Measurements from ENCODE around the gene ME1. TPM values are rescaled to one million over a fixed set of nuclear protein-coding genes. Genes with fewer than 3 reads are reported as not detected.
A peak's percentile ranks its signal among the peaks of the same experiment; 100 is the strongest.
"Not testable (repeated sequence)": the region's sequence is repeated elsewhere in the genome, so short reads cannot be mapped to it uniquely, and the experiment has no call there.

ME1 gene
- polyA plus RNA-seq (ENCODE audit: insufficient read length in 3 of 3): 1 to 10 TPM; 2.1 to 3.1 (median 2.4) TPM

DNA sequence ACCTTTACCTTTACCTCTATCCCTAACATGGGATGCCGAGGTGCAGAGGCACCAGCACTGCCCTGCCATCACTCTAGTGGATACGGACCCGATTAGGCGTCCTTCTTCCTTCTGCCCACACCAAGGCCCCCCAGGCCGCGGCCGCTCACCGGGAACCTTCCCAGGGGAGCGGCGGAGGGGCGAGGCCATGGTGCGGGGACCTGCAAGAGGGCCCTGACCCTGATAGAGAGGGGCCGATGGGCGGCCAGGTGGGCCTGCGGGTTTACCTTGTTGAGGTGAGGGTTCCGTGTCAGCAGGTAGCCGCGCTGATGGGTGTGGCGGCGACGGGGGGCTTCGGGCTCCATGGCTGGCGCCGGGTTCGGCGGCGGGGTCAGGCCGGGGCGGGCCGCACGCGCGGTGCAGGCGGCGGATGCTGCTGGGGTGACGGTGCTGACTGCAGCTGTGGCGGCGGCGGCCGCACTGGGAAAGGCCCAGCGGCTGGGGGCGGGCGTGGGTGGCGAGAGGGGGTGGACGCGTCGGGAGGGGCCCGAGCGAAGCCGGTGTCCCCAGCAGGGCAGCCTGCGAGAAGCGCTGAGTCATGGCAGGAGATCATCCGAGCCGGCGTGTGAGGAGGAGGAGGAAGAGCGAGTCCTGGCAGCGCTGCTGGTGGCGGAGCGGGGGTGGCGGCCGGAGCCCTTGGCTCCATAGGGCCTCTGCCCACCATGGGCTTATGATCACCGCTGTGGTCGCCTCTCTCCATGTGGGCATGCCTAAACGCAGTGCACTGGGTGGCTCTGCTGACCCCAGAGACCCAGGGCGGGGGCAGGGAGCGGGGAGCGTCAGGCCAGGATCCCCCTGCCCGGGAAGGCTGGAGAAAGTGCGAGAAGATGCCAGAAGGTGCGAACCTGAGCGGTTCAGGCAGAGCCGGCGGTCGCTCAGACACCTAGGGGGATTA, at the start of gene ME1:
TSS of gene ME1 (minus strand) at position 441 of the 934 bp plus-strand sequence. CDS start at position 344, 97 bp downstream.
- DNase-seq (ENCODE audit: low read depth in 3 of 3, low spot score in 2 of 3): peak in 1 of 3 donors; percentile 39

- DNase-seq (ENCODE audit: low read depth in 3 of 3, low spot score in 2 of 3): no peak
These were observed 49.6 kb upstream of the ME1 start for GRCh38 chr6:83480470-83480869.

DNA sequence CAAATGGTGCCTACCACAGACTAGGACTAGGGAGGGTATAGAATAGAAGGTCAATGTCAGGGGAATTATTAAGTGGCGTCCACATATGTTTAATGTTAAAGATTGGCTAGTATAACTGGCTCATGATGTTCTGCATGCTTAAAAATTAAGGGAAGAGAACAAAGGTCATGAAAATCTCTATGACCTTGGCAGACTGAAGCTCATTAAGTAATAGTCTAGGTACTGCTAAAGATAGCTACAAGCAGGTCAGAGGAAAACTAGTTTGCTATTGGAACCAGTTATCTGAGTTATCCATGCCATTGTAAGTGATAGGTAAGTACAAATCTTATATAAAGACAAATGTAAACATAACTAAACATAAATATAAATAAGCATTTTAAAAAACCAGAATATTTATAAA, 48.5 kb upstream of the ME1 start:
- no peak for DNase-seq (ENCODE audit: low read depth in 3 of 3, low spot score in 2 of 3)

DNA sequence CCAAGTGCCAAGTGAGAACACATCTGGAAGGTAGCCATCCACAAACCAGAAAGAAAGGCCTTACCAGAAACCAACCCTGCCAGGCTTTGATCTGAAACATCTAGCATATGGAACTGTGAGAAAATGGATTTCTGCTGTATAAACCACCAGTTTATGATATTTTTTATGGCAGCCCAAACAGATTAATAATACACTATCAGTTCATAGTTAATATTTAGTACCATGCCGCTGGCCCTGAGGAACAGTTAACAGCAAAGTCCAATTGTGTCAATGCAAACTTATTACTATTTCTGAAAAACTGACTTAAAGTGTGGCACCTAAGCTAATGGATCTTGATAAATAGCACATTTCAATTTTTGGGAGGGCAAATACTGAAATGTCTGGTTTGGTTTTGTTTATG, 46.1 kb upstream of the ME1 start:
- no peak for DNase-seq (ENCODE audit: low read depth in 3 of 3, low spot score in 2 of 3)

DNA sequence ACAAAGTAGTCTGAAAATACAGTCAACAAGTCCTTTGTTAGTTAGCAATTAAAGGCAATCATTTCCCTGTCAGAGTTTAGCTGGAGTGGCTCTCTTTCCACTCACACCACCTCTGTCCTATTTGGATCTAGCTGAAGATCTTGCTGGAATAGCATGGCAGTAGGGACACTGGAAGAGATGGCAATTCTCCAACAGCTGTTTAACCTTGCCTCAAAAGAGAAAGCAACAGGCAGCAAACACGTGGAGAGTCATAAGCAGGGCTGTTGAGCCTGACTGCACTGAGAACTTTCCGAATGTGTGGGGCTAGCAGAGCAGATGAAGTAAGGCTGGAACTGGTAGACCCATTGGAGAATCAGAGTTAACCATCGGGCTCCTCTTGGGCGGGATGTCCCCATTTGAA, 43.5 kb upstream of the ME1 start:
- DNase-seq (ENCODE audit: low read depth in 3 of 3, low spot score in 2 of 3): no peak

- no peak for DNase-seq (ENCODE audit: low read depth in 3 of 3, low spot score in 2 of 3)
These were observed 41.9 kb upstream of the ME1 start for GRCh38 chr6:83472767-83473166.

DNA sequence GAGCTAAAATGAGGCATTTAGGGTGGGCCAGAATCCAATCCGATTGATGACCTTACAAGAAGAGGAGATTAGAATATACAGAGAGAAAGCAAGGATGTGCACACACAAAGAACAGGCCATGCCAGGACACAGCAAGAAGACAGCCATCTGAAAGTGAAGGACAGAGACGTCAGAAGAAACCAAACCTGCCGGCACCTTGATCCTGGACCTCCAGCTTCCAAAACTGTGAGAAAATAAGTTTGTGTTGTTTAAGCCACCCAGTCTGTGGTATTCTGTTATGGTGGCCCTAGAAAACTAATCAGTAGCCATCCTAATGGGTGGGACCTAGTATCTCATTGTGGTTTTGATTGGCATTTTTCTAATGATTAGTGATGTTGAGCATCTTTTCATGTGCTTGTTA, 39.7 kb upstream of the ME1 start:
- no peak for DNase-seq (ENCODE audit: low read depth in 3 of 3, low spot score in 2 of 3)

- DNase-seq (ENCODE audit: low read depth in 3 of 3, low spot score in 2 of 3): no peak
These were observed 39.1 kb upstream of the ME1 start for GRCh38 chr6:83470001-83470400.

DNA sequence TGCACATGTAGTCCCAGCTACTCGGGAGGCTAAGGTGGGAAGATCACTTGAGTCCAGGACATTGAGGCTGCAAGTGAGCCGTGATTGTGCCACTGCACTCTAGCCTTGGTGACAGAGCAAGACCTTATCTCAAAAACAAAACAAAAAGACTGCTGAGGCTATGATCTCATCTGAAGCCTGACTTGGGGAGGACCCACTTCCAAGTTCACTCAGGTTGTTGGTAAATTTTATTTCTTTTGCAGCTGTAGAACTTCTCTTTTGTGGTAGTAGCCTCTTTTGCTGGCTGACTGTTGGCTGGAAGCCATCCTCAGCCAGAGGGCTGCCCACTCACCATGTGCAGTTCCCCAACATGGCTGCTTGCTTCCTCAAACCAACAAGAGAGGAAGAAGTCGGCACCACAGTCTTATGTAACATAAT, 36.8 kb upstream of the ME1 start:
- DNase-seq (ENCODE audit: low read depth in 3 of 3, low spot score in 2 of 3): no peak

DNA sequence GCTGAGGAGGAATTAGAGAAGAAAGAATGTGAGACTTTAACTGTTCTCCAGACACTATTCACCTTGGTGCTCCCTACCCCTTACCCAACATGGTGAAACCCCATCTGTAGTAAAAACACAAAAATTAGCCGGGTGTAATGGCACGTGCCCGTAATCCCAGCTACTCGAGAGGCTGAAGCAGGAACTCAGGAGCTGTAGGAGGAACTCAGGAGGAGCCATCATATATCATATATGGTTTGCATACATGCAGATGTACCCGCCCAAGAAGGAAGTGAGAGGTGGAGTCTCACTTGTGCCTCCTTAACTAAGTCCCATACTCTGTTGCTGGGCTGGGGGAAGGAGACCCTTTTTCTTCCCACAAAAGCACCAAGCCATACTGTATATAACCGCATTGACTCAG, 35.5 kb upstream of the ME1 start:
- no peak for DNase-seq (ENCODE audit: low read depth in 3 of 3, low spot score in 2 of 3)

DNA sequence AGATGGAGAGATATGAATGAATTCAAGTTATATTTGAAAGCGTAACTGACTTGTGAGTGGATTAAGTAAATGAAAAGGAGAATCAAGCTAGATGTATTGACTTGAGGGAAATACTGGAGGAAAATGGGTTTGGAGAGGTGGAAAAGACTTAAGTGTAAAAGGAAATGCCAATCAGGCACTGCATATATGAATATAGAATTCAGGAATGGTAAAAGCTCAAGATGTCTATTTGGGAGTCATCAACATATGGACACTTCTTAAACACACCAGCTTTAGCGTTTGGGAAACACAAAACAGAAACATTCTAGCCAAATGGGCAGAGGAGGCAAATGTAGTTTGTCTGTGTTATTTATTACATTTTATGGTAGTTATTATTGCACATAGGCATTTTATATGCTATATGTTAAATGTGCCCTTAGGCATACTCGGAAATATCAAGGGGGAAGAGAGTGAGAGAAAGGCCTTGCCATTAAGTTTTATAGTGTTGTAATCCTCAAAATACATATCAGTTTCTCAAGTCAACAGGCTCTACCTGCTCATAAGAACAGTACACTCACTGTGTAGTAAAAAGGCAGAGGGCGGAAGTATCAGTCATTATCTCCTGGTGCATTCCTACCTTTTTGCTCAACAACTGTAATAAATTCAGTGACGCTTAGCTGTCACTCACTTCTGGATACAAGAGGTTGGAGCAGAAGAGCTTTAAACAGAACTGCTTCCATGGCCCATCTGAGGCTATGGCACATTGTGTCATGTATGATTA, 33.7 kb upstream of the ME1 start:
- no peak for DNase-seq (ENCODE audit: low read depth in 3 of 3, low spot score in 2 of 3)

DNA sequence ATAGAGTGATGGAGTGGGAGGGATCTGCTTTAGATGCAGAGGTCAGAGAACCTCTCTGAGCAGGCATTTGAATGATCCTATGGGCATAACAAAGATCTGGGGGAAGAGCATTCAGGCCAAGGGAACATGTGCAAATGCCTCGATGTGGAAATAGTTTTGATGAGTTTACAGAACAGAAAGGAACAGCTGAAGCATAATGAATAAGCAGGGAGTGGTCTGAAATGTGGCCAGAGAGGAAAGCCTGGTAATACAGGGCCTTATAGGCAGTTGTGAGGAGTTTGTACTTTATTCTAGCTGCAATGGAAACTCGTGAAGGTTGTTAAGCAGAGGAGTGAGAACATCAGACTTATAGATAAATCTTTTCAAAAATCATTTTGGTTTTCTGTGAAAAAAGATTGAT, 33.0 kb upstream of the ME1 start:
- no peak for DNase-seq (ENCODE audit: low read depth in 3 of 3, low spot score in 2 of 3)

- no peak for DNase-seq (ENCODE audit: low read depth in 3 of 3, low spot score in 2 of 3)
These were observed 31.7 kb upstream of the ME1 start for GRCh38 chr6:83462524-83462923.

DNA sequence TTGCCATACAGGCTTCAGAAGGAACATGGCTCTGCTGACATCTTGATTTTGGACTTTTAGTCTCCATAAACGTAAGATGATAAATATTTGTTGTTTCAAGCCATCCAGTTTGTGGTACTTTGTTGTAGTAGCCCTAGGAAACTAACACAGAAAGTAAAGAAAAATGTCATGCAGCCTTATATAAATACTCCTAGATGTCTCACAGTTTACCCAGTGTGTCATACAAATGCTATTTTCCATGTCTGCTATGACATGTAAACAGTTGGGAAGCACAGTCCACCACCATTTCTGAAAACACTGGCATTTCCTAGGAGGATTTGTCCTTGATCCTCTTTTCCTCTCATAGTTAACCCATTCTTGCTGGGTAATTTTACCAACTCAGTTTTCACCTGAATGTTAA, 30.6 kb upstream of the ME1 start:
- DNase-seq (ENCODE audit: low read depth in 3 of 3, low spot score in 2 of 3): no peak

DNA sequence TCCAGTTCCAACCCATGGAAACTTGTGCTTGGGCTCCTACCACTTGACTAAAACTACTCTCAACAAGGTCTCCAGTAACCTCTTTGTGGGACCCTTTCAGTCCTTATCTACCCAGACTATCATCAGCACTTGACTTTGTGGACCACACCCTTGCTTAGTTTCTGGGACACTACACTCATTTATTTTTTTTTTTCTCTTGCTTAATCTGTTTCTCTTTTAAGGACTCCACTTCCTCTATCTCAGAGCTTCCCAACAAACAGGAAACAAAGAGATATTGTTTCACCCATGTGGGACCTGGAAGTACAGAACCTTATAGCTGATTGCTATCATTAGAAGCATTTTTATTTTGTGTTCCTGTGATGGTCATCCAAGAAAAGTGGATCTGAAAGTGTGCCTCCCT, 28.8 kb upstream of the ME1 start:
- DNase-seq (ENCODE audit: low read depth in 3 of 3, low spot score in 2 of 3): no peak

DNA sequence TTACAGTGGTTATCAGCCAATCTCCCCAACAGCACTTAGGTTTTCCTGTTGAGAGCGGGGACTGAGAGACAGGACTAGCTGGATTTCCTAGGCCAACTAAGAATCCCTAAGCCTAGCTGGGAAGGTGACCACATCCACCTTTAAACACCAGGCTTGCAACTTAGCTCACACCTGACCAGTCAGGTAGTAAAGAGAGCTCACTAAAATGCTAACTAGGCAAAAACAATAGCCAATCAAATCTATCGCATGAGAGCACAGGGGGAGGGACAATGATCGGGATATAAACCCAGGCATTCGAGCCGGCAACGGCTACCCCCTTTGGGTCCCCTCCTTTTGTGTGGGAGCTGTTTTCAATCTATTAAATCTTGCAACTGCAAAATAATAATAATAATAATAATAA, 19.2 kb upstream of the ME1 start:
- not testable (repeated sequence) for DNase-seq (ENCODE audit: low read depth in 3 of 3, low spot score in 2 of 3)

- not testable (repeated sequence) for DNase-seq (ENCODE audit: low read depth in 3 of 3, low spot score in 2 of 3)
These were observed 13.3 kb upstream of the ME1 start for GRCh38 chr6:83444086-83444699.

DNA sequence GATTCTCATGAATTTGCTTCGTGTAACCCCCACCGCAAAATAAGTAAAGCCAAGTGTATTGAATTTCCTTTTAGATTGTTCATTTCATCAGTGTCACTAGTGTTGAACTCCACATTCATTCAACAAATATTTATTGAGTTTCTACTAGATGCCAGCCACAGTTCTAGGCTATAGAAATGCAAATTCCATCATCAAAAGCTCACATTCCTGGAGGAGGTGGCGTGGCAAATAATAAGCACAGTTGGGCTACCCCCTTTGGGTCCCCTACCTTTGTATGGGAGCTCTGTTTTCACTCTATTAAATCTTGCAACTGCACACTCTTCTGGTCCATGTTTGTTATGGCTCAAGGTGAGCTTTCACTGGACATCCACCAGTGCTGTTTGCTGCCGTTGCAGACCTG, 12.7 kb upstream of the ME1 start:
- DNase-seq (ENCODE audit: low read depth in 3 of 3, low spot score in 2 of 3): no peak

- no peak for DNase-seq (ENCODE audit: low read depth in 3 of 3, low spot score in 2 of 3)
These were observed 11.9 kb upstream of the ME1 start for GRCh38 chr6:83442752-83443151.

GRCh38 chr6:83439201-83439600, 8.3 kb upstream of the ME1 start:
- no peak for DNase-seq (ENCODE audit: low read depth in 3 of 3, low spot score in 2 of 3)

- DNase-seq (ENCODE audit: low read depth in 3 of 3, low spot score in 2 of 3): no peak
These were observed 5.8 kb upstream of the ME1 start for GRCh38 chr6:83436674-83437073.

All from right renal cortex interstitium (tissue), 3 donors.